GM19240 (cell line): Measurements from ENCODE around the gene IL10RB.

ENCODE experiments used
- DNase-seq: peaks from one replicate; pipeline ENCODE4 v3.0.0; 2011; ENCODE audit warnings: low spot score; ENCODE audit not compliant: insufficient read length

Gene IL10RB

GRCh38 chr21:33327326-33327725 is 61.2 kb downstream of the IL10RB start:
- DNase-seq, result no peak

- no peak for DNase-seq
Observed at GRCh38 chr21:33327792-33328433, 61.7 kb downstream of the IL10RB start.

GRCh38 chr21:33330726-33331125 is 64.6 kb downstream of the IL10RB start:
- DNase-seq, result no peak

GRCh38 chr21:33332143-33332542 is 66.0 kb downstream of the IL10RB start:
- no peak for DNase-seq

GRCh38 chr21:33334191-33334590 is 68.0 kb downstream of the IL10RB start:
- DNase-seq, result no peak

GRCh38 chr21:33334824-33335223 is 68.7 kb downstream of the IL10RB start:
- DNase-seq, result no peak

- no peak for DNase-seq
Observed at GRCh38 chr21:33339135-33339534, 73.0 kb downstream of the IL10RB start.

GRCh38 chr21:33339918-33340317 is 73.8 kb downstream of the IL10RB start:
- no peak for DNase-seq

GRCh38 chr21:33345751-33346238 is 79.6 kb downstream of the IL10RB start:
- no peak for DNase-seq
